SK-N-SH (cell line): Measurements from ENCODE around the gene CES1.

Experiments used
- CTCF ChIP-seq: fragments of 200-600 bp; sonication (generic); IDR thresholded peaks from 2 replicates; pipeline ENCODE4 v1.6.1; 2017; ENCODE audit warnings: antibody characterized with exemption, mild to moderate bottlenecking, moderate library complexity
- EZH2phosphoT487 ChIP-seq: fragments of 200-600 bp; sonication (generic); IDR thresholded peaks from 2 replicates; pipeline ENCODE4 v1.6.1; 2017; ENCODE audit warnings: low read depth, mixed run types, mild to moderate bottlenecking, antibody characterized with exemption, moderate library complexity, borderline replicate concordance
- GATA2 ChIP-seq: sonication (generic); formaldehyde crosslinking; IDR thresholded peaks from 2 replicates; pipeline ENCODE4 v1.5.0; 2020; ENCODE audit warnings: mild to moderate bottlenecking, missing genetic modification reagents
- JUND ChIP-seq: IDR thresholded peaks from 2 replicates; pipeline ENCODE4 v1.4.0; 2012
- RAD21 ChIP-seq: IDR thresholded peaks from 2 replicates; pipeline ENCODE4 v1.6.1; 2012; ENCODE audit warnings: mild to moderate bottlenecking, low read length
- RFX5 ChIP-seq: IDR thresholded peaks from 2 replicates; pipeline ENCODE4 v1.6.1; 2012; ENCODE audit warnings: mild to moderate bottlenecking, improper control_type of control experiment, low read length
- YY1 ChIP-seq: IDR thresholded peaks from 2 replicates; pipeline ENCODE4 v1.4.0; 2012; ENCODE audit warnings: low read depth, mild to moderate bottlenecking

GRCh38 chr16:55821210-55821609, 11.7 kb downstream of the CES1 start:
- TF ChIP-seq CTCF (no peak), RFX5 (no peak), GATA2 (CRISPR knock-in tag) (no peak), EZH2phosphoT487 (no peak), JUND (no peak), RAD21 (no peak), YY1 (no peak)
